GM06990 (cell line): ENCODE measurements around the gene SLTM.

Experiments
- DNase-seq: peaks from one replicate; pipeline ENCODE4 v3.0.0-alpha.2; 2011; ENCODE audit not compliant: insufficient read length; ENCODE audit errors: extremely low read depth
- H3K27me3 ChIP-seq: replicated peaks from 2 replicates; pipeline ENCODE4 v1.6.0; 2011; ENCODE audit warnings: low read length; ENCODE audit not compliant: control insufficient read depth, insufficient read depth
- H3K36me3 ChIP-seq: 2 replicates; pipeline ENCODE4 v1.5.1; 2011; ENCODE audit warnings: low read length; ENCODE audit not compliant: control insufficient read depth, insufficient read depth
- H3K4me3 ChIP-seq: replicated peaks from 2 replicates; pipeline ENCODE4 v1.5.1; 2011; ENCODE audit warnings: low read depth, mild to moderate bottlenecking, control low read depth, low read length
- TF ChIP-seq, protein P1 (sequence below): IDR thresholded peaks from 2 replicates; pipeline ENCODE4 v1.5.1; 2011; ENCODE audit warnings: low read length, control low read depth, mild to moderate bottlenecking, inconsistent platforms; ENCODE audit not compliant: insufficient read depth, poor library complexity, severe bottlenecking

The SLTM gene

DNA sequence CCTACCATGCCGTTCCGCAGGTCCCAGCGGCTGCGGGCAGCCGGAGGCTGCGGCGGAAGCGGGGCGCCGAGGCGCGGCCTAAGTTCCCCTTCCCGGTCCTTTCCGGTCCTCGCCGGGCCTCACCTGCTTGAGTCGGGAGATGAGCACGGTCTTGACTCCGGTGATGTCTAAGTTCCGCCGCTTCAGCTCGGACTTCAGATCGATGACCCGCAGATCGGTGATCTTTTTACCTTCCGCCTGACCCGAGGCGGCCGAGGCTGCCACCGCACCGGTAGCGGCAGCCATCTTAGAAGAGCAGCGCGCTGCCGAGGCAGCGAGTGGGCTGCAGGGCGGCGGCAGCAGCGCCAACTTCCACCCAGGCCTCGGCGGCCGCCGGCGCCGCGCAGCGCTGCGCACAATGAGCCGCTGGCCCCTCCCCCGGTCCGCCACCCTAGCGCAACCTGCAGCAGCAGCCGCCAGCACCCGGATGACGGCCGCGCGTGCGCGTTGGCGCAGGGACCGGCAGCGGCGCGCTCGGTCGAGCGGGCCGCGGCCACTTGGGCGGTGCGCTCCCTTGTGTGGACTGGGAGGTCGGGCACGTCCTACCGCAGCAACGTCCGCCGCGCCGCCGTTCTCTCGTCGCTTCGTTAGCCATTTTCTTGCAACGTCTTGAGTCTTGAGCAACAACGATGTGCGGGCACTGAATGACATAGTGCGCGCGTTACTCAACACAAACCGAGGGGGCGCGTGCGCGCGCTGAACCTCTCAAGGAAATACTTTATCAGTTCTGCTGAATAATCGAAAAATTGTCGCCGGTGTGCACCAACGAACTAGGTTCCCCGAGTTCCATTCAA lies at the start of gene SLTM:
SLTM (minus strand) TSS at position 399 of the 833 bp plus-strand sequence; CDS start at position 285, 114 bp downstream.
- peak within 1 kb of the TSS; percentile 92 for H3K4me3 ChIP-seq
- TF ChIP-seq, protein P1, sequence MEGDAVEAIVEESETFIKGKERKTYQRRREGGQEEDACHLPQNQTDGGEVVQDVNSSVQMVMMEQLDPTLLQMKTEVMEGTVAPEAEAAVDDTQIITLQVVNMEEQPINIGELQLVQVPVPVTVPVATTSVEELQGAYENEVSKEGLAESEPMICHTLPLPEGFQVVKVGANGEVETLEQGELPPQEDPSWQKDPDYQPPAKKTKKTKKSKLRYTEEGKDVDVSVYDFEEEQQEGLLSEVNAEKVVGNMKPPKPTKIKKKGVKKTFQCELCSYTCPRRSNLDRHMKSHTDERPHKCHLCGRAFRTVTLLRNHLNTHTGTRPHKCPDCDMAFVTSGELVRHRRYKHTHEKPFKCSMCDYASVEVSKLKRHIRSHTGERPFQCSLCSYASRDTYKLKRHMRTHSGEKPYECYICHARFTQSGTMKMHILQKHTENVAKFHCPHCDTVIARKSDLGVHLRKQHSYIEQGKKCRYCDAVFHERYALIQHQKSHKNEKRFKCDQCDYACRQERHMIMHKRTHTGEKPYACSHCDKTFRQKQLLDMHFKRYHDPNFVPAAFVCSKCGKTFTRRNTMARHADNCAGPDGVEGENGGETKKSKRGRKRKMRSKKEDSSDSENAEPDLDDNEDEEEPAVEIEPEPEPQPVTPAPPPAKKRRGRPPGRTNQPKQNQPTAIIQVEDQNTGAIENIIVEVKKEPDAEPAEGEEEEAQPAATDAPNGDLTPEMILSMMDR: peak; percentile 11
- H3K36me3 ChIP-seq: peaks cover 3% of the 10 kb centered on the region; the same call in 1 of the 2 replicates
- peak; percentile 99 for DNase-seq
- H3K27me3 ChIP-seq: no peaks in the 10 kb centered on the region

DNA sequence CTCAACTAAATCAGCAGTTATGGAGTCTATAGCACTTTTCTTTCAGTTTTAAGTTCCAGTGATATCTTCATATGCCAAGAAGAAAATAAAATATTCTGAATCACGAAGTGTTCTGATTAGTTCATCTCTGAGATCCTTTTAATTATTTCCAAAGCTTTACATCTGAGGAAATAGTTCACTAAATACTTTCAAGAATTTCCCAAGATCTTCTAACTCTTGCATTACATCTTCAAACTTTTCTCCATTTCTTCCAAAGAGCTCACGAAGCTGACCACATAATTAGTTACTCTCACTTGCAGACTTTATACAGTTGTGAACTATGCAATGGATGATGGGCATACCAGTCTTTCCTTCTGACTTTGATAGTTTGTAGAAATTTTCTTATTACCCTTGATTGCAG lies 49.8 kb upstream of the SLTM start:
- DNase-seq: no peak
- Histone ChIP-seq H3K27me3 (no peaks in the 10 kb centered on the region), H3K36me3 (no peaks in the 10 kb centered on the region), H3K4me3 (no peak overlapping the region)
- TF ChIP-seq, protein P1: no peak

DNA sequence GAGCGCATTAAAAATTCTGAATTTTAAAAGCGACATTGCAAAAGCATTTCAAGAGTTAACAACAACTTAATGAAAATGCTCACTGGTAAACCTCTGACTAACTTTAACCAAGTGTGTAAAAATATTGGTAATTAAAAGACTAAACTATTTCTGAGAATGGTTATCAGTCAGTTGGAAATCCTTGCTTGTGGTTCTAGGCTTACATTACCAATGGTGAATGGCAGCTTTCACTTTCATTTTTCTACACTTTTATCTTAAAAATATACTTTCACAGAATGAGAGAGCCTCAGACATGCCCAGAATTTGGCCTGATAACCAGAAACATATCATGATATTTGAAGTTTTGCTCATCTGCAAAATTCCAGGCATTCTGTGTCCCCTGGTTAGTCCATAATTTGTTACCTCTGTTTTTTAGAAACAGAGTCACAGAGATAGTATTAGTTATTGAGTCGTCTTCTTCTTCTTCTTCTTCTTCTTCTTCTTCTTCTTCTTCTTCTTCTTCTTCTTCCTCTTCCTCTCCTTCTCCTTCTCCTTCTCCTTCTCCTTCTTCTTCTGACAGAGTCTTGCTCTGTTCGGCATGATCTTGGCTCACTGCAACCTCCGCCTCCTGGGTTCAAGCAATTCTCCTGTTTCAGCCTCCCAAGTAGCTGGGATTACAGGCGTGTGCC lies 48.5 kb upstream of the SLTM start:
- no peaks in the 10 kb centered on the region for H3K36me3 ChIP-seq
- H3K27me3 ChIP-seq: no peaks in the 10 kb centered on the region
- TF ChIP-seq, protein P1: no peak
- no peak for DNase-seq
- H3K4me3 ChIP-seq: no peak overlapping the region; the same call in 1 of the 2 replicates

DNA sequence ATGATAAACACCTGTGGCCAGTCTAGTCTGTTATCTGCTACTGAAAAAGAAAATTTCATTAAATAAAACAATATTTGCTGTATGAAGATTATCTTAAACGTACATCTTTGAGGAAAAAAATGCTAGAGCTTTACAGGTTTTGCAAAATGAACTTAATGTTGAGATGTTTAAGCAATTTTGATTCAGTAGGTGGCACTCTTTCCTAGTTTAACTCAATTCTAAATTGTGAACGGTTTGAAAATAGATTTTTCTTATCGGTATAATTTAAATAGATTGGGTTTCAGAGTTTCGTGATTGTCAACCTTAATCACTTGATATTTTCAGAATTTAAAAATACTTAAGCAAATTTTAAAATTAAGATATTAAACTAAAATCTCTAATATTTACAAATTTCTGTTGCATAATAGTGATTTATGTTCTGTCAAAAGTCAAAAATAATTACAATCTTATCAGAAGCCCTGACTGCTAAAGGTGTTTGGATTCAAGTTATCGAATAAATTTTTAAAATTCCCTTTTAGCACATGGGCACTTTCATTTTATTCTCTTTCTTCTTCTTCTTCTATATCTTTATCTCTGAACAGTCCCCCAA lies 47.0 kb upstream of the SLTM start:
- DNase-seq: peak; percentile 37
- TF ChIP-seq, protein P1: peak; percentile 33
- Histone ChIP-seq H3K4me3 (peak overlapping the region; percentile 47; the same call in 1 of the 2 replicates), H3K27me3 (no peaks in the 10 kb centered on the region), H3K36me3 (no peaks in the 10 kb centered on the region)

DNA sequence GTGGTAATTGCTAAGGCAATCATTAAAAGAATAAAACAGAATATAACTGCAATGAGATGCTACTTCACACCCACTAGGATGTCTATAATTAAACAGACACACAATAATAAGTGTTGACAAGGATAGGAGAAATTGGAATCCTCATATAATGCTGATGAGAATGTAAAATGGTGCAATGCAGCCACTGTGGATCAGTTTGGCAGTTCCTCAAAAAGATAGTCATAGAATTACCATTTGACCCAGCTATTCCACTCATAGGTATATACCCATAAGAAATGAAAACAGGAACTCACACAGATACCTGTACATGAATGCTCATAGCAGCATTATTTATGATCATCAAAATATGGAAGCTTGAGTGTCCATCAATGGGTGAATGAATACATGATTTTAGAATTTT lies 44.4 kb upstream of the SLTM start:
- TF ChIP-seq, protein P1: no peak
- Histone ChIP-seq H3K4me3 (no peak overlapping the region), H3K27me3 (no peaks in the 10 kb centered on the region), H3K36me3 (no peaks in the 10 kb centered on the region)
- no peak for DNase-seq
